ENCODE measurements around the gene UIMC1. TPM values are rescaled to one million over a fixed set of nuclear protein-coding genes. Genes with fewer than 3 reads are reported as not detected.

The UIMC1 gene
- total RNA-seq, 1 experiment from 2014 or later: 38.4 TPM

- Histone ChIP-seq H3K27ac (ENCODE audit: low read depth, low read length) (no peak overlapping the region), H3K4me3 (replicated peaks in 1 of 2; ENCODE audit: low read depth in 1 of 2, low read length in 2 of 2) (no peak overlapping the region), H3K27me3 (ENCODE audit: insufficient read depth, low read length) (no peaks in the 10 kb centered on the region), H3K9me3 (ENCODE audit: control insufficient read depth in 1 of 2, insufficient read depth in 1 of 2, low read depth in 1 of 2, low read length in 2 of 2) (no peaks in the 10 kb centered on the region), H3K9ac (ENCODE audit: low read length) (no peak overlapping the region), H3K36me3 (ENCODE audit: control insufficient read depth in 1 of 2, insufficient read depth in 2 of 2, low read length in 2 of 2) (no peaks in the 10 kb centered on the region), H3K79me2 (ENCODE audit: insufficient read depth, low read length) (no peaks in the 10 kb centered on the region), H3K4me2 (ENCODE audit: low read length) (no peak overlapping the region), H3K4me1 (ENCODE audit: control insufficient read depth in 1 of 2, insufficient read depth in 2 of 2, low read length in 2 of 2) (no peaks in the 10 kb centered on the region), H3K9me2 (ENCODE audit: insufficient read depth) (no peaks in the 10 kb centered on the region), H2AFZ (ENCODE audit: low read depth, low read length, poor library complexity, severe bottlenecking) (no peak overlapping the region), H4K20me1 (ENCODE audit: insufficient read depth) (no peaks in the 10 kb centered on the region)
- RAD21 ChIA-PET (ENCODE audit: low non-redundant PET in 1 of 2, low total read pairs in 2 of 2, uncharacterized antibody in 2 of 2, unreplicated experiment in 2 of 2): no interaction called here
- ATAC-seq (no peak), DNase-seq (ENCODE audit: low read depth, low spot score) (no peak)
- CTCF ChIA-PET: no interaction called here
- no peak for TF ChIP-seq JUND (IDR thresholded peaks at IDR 0.05)
- TF ChIP-seq MAX (IDR thresholded peaks at IDR 0.05): no peak
- TF ChIP-seq POLR2A (IDR thresholded peaks at IDR 0.05; ENCODE audit: borderline replicate concordance, extremely low read depth, insufficient read depth, insufficient read length): no peak
- TF ChIP-seq ZBTB33 (IDR thresholded peaks at IDR 0.05; ENCODE audit: extremely low read depth, insufficient replicate concordance, low read length): no peak
- no peak for TF ChIP-seq SP1 (IDR thresholded peaks at IDR 0.05; ENCODE audit: low read depth)
- no peak for TF ChIP-seq YY1 (IDR thresholded peaks at IDR 0.05; ENCODE audit: extremely low read depth, insufficient replicate concordance, low read depth, low read length)
- no peak for TF ChIP-seq FOSL1 (IDR thresholded peaks at IDR 0.05; ENCODE audit: low read depth)
- intact Hi-C loops (cut with micrococcal nuclease): no loop called here
- no TSS peak for BruUV-seq (replicated peaks)
- POLR2A ChIA-PET: no interaction called here
These were observed 115.1 kb downstream of the UIMC1 start for GRCh38 chr5:176891331-176891958.

All from HCT116 (cell line).